Prostate gland (tissue), 2 donors: ENCODE results near the gene XDH.

Experiments
- POLR2A ChIP-seq: fragments of 450-650 bp; IDR thresholded peaks from one replicate; pipeline ENCODE4 v1.6.1; 2016; ENCODE audit warnings: antibody characterized with exemption, mild to moderate bottlenecking
- TF ChIP-seq, protein P1 (sequence below), 4 experiments: fragments of 200-600 bp in 2 of 4; fragments of 450-650 bp in 2 of 4; sonication (generic) in 2 of 4; IDR thresholded peaks; 1 replicate in 3 of 4; 2 replicates in 1 of 4; pipeline ENCODE4 v1.5.1; 2016 to 2019; ENCODE audit warnings: antibody characterized with exemption in 4 of 4, mild to moderate bottlenecking in 2 of 4, moderate library complexity in 2 of 4

DNA sequence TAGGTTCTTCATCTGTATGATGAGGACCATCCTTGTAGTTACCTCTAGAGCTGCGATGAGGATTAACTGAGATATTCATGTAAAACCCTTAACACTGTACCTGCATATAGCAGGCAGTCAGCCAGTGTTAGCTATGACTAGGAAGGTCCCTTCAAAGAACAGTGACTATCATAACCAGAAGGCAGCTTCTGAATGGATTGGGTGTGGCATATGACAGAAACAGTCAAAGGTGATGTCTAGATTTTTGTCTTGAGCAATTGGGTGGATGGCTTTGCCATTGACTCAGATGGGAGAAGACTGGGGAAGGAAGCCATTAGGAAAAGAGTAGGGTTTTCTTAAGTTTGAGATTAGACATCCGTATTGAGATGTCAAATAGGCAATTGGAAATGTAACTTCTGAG lies 15.7 kb downstream of the XDH start:
- TF ChIP-seq, protein P1, sequence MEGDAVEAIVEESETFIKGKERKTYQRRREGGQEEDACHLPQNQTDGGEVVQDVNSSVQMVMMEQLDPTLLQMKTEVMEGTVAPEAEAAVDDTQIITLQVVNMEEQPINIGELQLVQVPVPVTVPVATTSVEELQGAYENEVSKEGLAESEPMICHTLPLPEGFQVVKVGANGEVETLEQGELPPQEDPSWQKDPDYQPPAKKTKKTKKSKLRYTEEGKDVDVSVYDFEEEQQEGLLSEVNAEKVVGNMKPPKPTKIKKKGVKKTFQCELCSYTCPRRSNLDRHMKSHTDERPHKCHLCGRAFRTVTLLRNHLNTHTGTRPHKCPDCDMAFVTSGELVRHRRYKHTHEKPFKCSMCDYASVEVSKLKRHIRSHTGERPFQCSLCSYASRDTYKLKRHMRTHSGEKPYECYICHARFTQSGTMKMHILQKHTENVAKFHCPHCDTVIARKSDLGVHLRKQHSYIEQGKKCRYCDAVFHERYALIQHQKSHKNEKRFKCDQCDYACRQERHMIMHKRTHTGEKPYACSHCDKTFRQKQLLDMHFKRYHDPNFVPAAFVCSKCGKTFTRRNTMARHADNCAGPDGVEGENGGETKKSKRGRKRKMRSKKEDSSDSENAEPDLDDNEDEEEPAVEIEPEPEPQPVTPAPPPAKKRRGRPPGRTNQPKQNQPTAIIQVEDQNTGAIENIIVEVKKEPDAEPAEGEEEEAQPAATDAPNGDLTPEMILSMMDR (IDR thresholded peaks at IDR 0.05), result no peak
- no peak for TF ChIP-seq POLR2A
